ENCODE results near the gene CACNA1B.

DNA sequence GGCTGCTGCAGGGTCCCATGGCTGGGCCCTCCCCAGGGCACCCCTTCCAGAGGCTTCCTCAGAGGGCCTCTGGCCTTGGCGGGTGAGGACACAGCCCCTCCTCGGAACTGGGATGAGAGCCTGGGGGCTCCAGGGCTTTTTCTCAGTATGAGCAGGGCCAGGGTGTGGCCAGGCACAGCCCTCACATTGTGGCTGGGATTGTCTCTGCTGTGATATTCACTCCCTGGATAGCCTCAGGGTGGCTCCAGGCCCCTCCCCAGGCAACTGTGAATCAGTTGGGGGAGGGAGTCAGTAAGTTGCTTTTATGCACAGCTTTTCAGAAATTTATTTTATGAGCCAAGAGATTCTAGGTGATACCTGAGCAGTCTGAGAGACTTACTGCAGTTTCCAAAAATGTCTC is 135.7 kb downstream of the CACNA1B start:
- TF ChIP-seq, protein P1, sequence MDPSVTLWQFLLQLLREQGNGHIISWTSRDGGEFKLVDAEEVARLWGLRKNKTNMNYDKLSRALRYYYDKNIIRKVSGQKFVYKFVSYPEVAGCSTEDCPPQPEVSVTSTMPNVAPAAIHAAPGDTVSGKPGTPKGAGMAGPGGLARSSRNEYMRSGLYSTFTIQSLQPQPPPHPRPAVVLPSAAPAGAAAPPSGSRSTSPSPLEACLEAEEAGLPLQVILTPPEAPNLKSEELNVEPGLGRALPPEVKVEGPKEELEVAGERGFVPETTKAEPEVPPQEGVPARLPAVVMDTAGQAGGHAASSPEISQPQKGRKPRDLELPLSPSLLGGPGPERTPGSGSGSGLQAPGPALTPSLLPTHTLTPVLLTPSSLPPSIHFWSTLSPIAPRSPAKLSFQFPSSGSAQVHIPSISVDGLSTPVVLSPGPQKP (IDR thresholded peaks at IDR 0.05; ENCODE audit: borderline replicate concordance, low read depth, low read length) = no peak
- TF ChIP-seq MXI1 (IDR thresholded peaks at IDR 0.05; ENCODE audit: borderline replicate concordance, low read depth, low read length) (no peak), CEBPB (IDR thresholded peaks at IDR 0.05; ENCODE audit: low read depth, low read length) (no peak), RCOR1 (IDR thresholded peaks at IDR 0.05; ENCODE audit: insufficient replicate concordance, low read length) (no peak), POLR2A (IDR thresholded peaks at IDR 0.05; ENCODE audit: low read depth, low read length) (no peak), FOS (IDR thresholded peaks at IDR 0.05; ENCODE audit: low read depth, low read length) (no peak), USF2 (IDR thresholded peaks at IDR 0.05; ENCODE audit: low read depth, low read length) (no peak), MAZ (IDR thresholded peaks at IDR 0.05; ENCODE audit: borderline replicate concordance, low read depth, low read length) (no peak)
- TF ChIP-seq, protein P2, sequence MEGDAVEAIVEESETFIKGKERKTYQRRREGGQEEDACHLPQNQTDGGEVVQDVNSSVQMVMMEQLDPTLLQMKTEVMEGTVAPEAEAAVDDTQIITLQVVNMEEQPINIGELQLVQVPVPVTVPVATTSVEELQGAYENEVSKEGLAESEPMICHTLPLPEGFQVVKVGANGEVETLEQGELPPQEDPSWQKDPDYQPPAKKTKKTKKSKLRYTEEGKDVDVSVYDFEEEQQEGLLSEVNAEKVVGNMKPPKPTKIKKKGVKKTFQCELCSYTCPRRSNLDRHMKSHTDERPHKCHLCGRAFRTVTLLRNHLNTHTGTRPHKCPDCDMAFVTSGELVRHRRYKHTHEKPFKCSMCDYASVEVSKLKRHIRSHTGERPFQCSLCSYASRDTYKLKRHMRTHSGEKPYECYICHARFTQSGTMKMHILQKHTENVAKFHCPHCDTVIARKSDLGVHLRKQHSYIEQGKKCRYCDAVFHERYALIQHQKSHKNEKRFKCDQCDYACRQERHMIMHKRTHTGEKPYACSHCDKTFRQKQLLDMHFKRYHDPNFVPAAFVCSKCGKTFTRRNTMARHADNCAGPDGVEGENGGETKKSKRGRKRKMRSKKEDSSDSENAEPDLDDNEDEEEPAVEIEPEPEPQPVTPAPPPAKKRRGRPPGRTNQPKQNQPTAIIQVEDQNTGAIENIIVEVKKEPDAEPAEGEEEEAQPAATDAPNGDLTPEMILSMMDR (conservative IDR thresholded peaks at IDR 0.05; ENCODE audit: low read depth, low read length) = no peak

Measured in IMR-90 (cell line).